GM21619 (cell line): ENCODE measurements around the gene DZIP1.

ENCODE experiments used
- ATAC-seq: cut with Tn5 transposase; IDR thresholded peaks from one replicate; pipeline ENCODE4 v1.9.1; 2021; ENCODE audit not compliant: unreplicated experiment

Gene DZIP1

GRCh38 chr13:95643936-95644598 is 439 bp downstream of the DZIP1 start:
- ATAC-seq = peak; percentile 46

- ATAC-seq = no peak
These were observed 953 bp downstream of the DZIP1 start for GRCh38 chr13:95643571-95643935.

DNA sequence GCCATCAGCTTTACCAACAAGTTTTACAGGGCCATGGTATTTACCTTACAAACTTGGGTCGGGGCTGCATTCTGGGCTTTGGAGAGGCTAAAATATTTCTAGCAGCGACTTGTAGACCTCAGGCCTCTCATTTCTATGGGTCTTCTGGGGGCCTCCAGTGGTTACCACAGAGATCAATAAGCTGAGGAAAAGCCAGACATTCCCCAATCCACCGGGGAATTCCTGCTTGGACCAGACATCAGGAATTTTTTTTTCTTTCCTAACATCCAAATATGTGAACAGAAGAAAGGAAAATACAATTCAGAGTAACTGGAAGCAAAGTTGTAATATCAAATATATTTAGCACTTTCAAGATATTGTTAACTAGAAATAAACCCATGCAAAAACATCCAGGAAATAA is 1.5 kb downstream of the DZIP1 start:
- ATAC-seq = no peak

DNA sequence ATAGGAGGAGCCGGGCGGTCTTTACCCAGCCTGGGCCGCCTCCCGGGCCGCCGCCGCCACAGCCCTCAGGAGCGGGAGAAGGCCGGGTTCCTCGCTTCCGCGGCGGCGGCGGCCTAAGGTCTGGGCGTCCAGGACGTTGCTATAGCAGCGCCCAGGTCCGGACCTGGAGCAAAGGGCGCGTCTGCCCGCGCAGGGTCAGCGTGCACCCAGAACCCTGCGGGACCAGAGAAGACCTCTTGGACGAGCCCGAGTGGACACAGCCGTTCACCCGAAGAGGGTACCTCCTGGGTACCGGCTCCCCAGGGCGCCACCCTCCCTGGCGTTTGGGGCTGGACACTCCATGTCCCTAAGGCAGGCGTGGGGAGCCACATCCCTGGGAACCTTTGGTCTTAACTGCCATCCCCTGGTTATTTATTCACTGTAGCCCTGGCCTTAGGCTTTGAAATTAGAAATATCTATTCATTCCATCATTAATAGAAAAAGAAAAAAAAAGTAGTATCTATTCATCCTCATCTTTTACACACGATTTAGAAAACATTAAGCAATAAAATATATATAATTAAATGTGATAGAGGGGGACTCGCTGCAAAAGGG is 2.4 kb downstream of the DZIP1 start:
- ATAC-seq = no peak

- ATAC-seq = no peak
These were observed 3.0 kb downstream of the DZIP1 start for GRCh38 chr13:95641291-95642027.

- ATAC-seq = no peak
These were observed 7.7 kb downstream of the DZIP1 start for GRCh38 chr13:95636853-95637252.

- ATAC-seq = no peak
These were observed 13.9 kb downstream of the DZIP1 start for GRCh38 chr13:95630593-95630992.

DNA sequence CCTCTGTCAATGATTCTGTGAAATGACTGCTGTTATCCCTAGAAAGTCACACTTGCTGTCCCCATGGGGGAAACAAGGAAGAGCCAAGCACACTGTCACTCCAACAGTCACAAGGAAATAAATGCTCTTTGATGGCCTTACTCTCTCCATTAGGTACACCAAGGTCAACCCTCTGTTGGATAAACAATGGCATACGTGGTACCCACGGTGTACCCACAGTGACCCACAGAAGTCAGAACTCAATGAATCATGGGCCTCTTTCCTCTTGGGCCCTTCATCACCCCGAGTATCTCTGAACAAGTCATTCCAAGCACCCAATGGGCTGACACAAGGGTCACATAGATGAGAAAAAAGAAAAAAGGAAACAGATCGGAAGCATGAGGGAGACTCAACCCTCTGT is 15.4 kb downstream of the DZIP1 start:
- ATAC-seq = no peak

GRCh38 chr13:95628488-95628887 is 16.0 kb downstream of the DZIP1 start:
- ATAC-seq = no peak

- no peak for ATAC-seq
These were observed 16.9 kb downstream of the DZIP1 start for GRCh38 chr13:95627590-95627989.

- no peak for ATAC-seq
These were observed 17.7 kb downstream of the DZIP1 start for GRCh38 chr13:95626768-95627167.

DNA sequence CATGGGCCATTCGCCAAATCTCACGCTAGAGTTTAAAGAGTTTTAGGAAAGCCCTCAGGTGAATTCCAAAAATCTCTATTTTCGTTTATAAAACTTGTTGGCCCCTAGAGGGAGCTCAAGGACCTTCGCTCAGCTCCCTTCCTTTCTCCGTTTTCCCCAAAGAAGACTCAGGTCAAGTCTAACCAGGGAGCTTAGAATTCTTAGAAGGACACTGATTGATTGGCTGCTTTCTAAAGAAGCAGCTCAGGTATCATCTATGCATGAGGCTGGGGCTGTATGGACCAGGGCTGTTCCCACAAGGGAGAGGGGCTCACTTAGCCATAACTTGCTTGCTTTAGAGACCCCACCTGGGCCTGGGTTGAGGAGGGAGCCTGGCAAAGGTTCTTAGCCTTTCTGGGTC is 20.5 kb downstream of the DZIP1 start:
- no peak for ATAC-seq

DNA sequence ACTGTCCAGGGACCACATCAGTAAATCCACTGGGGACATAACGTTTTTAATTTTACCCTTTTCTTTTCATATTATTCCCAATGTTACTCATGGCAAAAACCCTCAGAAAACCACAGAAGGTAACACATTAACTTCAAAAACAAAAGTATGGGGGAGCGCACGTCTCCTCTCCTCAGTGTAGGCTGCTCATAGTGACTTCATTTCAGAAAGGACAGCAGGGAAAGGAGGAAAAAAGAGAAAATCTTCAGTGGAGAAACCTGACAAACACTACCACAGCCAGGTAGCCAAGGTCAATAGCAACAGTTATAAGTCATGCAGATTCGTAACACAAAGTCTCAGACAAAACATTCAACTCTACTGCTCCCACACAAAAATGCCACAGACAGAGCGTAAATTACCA is 21.4 kb downstream of the DZIP1 start:
- no peak for ATAC-seq

DNA sequence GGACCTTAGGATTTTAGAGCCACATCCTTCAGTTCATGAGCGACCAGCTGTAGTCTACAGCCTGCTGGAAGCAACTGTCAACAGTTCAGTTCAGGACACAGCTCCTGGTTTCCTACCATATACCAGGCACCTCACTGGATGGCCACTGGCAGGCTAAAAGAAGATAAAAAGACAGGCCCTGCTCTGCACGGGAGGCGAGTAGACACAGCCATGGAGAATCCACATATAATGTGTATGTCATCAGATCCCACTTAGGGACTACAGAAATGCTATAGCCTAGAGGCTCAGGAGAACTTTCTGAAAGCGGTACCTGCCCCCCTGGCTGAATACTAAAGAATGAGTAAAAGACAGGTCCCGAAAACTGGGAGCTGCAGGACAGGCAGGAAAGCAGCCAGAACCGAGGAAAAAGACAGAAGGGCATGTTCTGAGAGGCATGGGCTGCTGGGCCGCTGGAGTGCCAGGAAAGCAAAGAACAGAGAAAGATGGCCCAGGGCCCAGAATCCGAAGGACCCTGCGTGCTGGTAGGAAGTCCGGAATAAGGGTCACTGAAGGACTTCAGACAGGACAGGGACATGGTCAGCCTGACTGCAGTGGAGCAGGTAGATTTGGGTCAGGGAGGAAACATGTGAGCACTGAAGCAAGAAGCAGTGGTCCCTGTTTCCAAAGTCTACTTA is 23.5 kb downstream of the DZIP1 start:
- no peak for ATAC-seq

DNA sequence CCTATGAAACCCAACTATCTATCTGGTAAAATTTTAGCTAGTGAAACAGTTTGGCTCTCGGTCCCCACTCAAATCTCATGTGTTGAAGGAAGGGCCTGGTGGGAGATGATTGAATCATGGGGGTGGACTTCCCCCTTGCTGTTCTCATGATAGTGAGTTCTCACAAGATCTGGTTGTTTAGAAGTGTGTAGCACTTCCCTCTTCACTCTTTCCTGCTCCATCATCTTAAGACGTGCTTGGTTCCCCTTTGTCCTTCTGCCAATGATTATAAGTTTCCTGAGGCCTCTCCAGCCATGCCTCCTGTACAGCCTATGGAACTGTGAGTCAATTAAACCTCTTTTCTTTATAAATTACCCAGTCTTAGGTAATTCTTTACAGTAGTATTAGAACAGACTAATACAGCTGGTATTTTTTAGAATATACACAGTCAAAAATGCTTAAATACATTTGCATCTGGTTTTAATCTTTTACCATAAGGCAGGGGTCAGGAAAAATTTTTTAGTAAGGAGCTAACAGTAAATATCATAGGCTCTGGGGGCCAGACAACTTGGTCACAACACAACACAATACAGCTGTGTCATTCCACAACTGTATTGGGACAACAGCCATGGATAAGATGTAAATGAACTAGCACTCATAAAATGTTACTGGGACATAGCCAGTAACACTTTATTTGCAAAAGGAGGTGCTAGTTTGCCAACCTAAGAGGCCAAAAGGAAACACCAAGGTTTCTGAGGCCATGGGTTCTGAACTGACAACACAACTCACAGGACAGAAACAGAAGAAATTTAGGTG is 24.3 kb downstream of the DZIP1 start:
- no peak for ATAC-seq

DNA sequence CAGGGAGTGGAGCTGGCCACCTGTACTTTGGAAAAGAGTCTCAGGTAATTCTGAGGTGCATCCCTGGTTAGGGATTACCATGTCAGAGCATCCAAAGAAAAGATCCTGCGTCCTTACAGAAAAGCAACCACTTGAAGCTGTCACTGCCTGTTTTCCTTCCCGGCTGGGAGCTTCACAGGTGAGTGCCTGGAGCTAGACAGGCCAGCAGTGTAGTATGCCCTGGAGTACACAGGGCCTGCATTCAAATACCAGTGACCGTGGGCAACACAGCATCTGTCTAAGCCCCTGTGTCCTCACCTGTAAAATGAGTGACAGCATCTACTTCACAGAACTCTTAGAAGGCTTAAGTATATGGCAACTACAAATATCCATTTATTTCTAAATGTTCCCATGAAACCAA is 29.0 kb downstream of the DZIP1 start:
- no peak for ATAC-seq

- ATAC-seq = no peak
These were observed 29.8 kb downstream of the DZIP1 start for GRCh38 chr13:95614641-95615245.

GRCh38 chr13:95608640-95609323 is 35.7 kb downstream of the DZIP1 start:
- no peak for ATAC-seq

DNA sequence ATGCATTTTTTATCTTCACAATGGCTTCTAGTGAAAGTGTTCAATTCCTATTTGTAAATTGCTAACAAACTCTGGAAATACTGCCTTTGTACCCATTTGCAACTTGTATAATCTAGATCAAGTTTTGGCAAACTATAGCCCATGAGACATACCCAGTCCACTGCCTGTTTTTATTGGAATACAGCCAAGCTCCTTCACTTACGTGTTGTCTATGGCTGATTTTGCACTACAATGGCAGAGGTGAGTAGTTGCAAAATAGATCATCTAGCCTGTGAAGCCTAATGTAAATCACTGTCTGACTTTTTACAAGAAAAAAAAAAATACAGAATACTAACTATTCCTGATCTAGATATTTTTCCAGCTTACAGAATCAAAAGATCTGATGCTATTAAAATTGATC is 37.1 kb downstream of the DZIP1 start:
- ATAC-seq = no peak

DNA sequence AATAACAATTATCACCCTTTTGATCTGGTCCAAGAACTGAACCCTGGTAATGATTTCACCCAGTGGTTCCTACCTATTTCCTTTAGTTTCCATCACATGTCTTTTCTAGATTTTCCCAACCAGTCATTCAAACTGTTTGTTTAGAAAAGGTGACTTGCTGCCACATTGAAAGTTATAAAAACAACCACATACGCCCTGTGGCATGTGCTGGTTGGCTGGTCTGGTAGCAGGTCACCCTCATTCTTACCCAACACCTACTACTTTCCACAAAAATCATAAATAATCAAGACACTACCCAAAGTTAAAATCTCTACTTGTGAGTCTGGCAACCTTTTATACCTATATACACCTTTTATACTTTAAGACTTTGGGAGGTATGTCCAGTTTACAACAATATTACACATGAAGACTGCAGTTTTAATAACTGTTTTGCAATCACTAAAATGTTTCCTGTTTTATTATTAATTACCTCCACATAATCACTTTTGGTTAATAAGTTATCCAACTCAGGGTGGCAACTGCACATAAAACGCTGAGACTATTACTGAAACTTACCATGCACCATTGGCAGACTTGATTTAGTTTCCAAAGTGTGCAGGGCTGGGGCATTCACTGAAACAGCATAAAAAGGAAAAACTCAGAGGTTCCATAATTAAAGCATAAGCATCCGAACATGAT is 38.9 kb downstream of the DZIP1 start:
- no peak for ATAC-seq
